ENCODE data around the gene DGKD.

GRCh38 chr2:233481368-233482142, 127.3 kb downstream of the DGKD start:
- TF ChIP-seq CEBPB (IDR thresholded peaks at IDR 0.05; ENCODE audit: low read depth), result no peak
- no peak for TF ChIP-seq POLR2AphosphoS5 (IDR thresholded peaks at IDR 0.05; ENCODE audit: low read depth, low read length)
- TF ChIP-seq CTCF (IDR thresholded peaks at IDR 0.05 in 2 of 3, conservative IDR thresholded peaks at IDR 0.05 in 1 of 3; ENCODE audit: borderline replicate concordance in 1 of 3, insufficient read depth in 1 of 3, low read depth in 2 of 3, low read length in 2 of 3), result no peak
- TF ChIP-seq EZH2 (IDR thresholded peaks at IDR 0.05), result no peak
- TF ChIP-seq JUND (IDR thresholded peaks at IDR 0.05), result no peak
- no peak for TF ChIP-seq ZBTB33 (IDR thresholded peaks at IDR 0.05; ENCODE audit: extremely low read depth, insufficient replicate concordance, low read length)
- no peak for TF ChIP-seq FOSL1 (IDR thresholded peaks at IDR 0.05; ENCODE audit: low read depth)
